HepG2 (cell line): Measurements from ENCODE around the gene XXYLT1. TPM values are rescaled to one million over a fixed set of nuclear protein-coding genes. Genes with fewer than 3 reads are reported as not detected.

ENCODE experiments used
- BATF2 ChIP-seq: sonication (generic); formaldehyde crosslinking; IDR thresholded peaks from 2 replicates; pipeline ENCODE4 v1.8.0; 2022; ENCODE audit warnings: mild to moderate bottlenecking, missing genetic modification reagents, moderate library complexity
- HNF1A ChIP-seq, 2 experiments: sonication (generic) in 1 of 2; formaldehyde crosslinking in 1 of 2; IDR thresholded peaks; 2 replicates each; pipeline versions ENCODE4 v1.4.0 to v1.6.1; 2016 to 2020; ENCODE audit warnings: borderline replicate concordance in 1 of 2, low read depth in 1 of 2, mild to moderate bottlenecking in 1 of 2, missing genetic modification reagents in 1 of 2
- MIER2 ChIP-seq: IDR thresholded peaks from 2 replicates; pipeline ENCODE4 v1.6.1; 2016; ENCODE audit warnings: missing biosample characterization, missing genetic modification reagents
- NFKB2 ChIP-seq: sonication (generic); formaldehyde crosslinking; IDR thresholded peaks from 2 replicates; pipeline ENCODE4 v1.4.0; 2020; ENCODE audit warnings: missing genetic modification reagents, borderline replicate concordance
- RAD21 ChIP-seq: fragments of 450-650 bp; formaldehyde crosslinking; IDR thresholded peaks from 2 replicates; pipeline ENCODE4 v1.5.0; 2020; ENCODE audit warnings: mild to moderate bottlenecking
- RNF219 ChIP-seq: sonication (generic); formaldehyde crosslinking; IDR thresholded peaks from 2 replicates; pipeline ENCODE4 v1.5.0; 2020; ENCODE audit warnings: mild to moderate bottlenecking, missing genetic modification reagents
- ZBTB34 ChIP-seq: sonication (generic); formaldehyde crosslinking; IDR thresholded peaks from 2 replicates; pipeline ENCODE4 v1.8.0; 2022; ENCODE audit warnings: mild to moderate bottlenecking, missing genetic modification reagents
- ZNF18 ChIP-seq: sonication (generic); formaldehyde crosslinking; IDR thresholded peaks from 2 replicates; pipeline ENCODE4 v1.8.0; 2022; ENCODE audit warnings: mild to moderate bottlenecking, missing genetic modification reagents; ENCODE audit not compliant: insufficient replicate concordance
- ZNF574 ChIP-seq: sonication (generic); formaldehyde crosslinking; IDR thresholded peaks from 2 replicates; pipeline ENCODE4 v1.4.0; 2020; ENCODE audit warnings: missing genetic modification reagents
- ZNF576 ChIP-seq: sonication (generic); formaldehyde crosslinking; IDR thresholded peaks from 2 replicates; pipeline ENCODE4 v1.4.0; 2020; ENCODE audit warnings: mild to moderate bottlenecking, missing genetic modification reagents
- ZNF839 ChIP-seq: sonication (generic); formaldehyde crosslinking; IDR thresholded peaks from 2 replicates; pipeline ENCODE4 v1.4.0; 2020; ENCODE audit warnings: missing genetic modification reagents, mild to moderate bottlenecking, borderline replicate concordance
- ZNF879 ChIP-seq: sonication (generic); formaldehyde crosslinking; IDR thresholded peaks from 2 replicates; pipeline ENCODE4 v1.8.1; 2023; ENCODE audit warnings: missing genetic modification reagents
- ZSCAN9 ChIP-seq: IDR thresholded peaks from 2 replicates; pipeline ENCODE4 v1.6.1; 2016; ENCODE audit warnings: borderline replicate concordance
- polyA plus RNA-seq, 8 experiments: library from polyadenylated mRNA; depleted of rRNA in 3 of 8; stranded (reverse) in 7 of 8; unstranded in 1 of 8; fragments of >200 nt; fragmentation: Illumina TruSeq in 4 of 8; extraction: Trizol in 4 of 8; gene quantifications; 2 replicates each; pipeline versions ENCODE4 v1.2.1 to v1.2.3, GENCODE V29; 2011 to 2016; ENCODE audit warnings: low read depth in 4 of 8, missing spikeins in 1 of 8, mixed read lengths in 1 of 8; ENCODE audit not compliant: insufficient read depth in 1 of 8
- total RNA-seq, 5 experiments: library from RNA; depleted of rRNA; stranded (reverse); fragments of >200 nt; fragmentation: Illumina TruSeq; extraction: Trizol; gene quantifications; 2 replicates each; pipeline ENCODE4 v1.2.3, GENCODE V29; 2016; ENCODE audit warnings: low read depth in 1 of 5

Gene XXYLT1
- total and polyA plus RNA-seq, 2 of the 13 experiments (the other 11 are each of a cell fraction or from before 2014, with no cell fraction given): 17.7 to 19.0 TPM

GRCh38 chr3:195271410-195272243 lies 668 bp upstream of the XXYLT1 start (continued):
- TF ChIP-seq ZNF18 (CRISPR knock-in tag) (peak; percentile 5), RNF219 (CRISPR knock-in tag) (no peak), ZNF576 (CRISPR knock-in tag) (peak; percentile 97), ZNF879 (CRISPR knock-in tag) (no peak), ZBTB34 (CRISPR knock-in tag) (no peak), HNF1A (IDR thresholded peaks at IDR 0.05; ENCODE audit: low read depth) (no peak), HNF1A (CRISPR knock-in tag; IDR thresholded peaks at IDR 0.05; ENCODE audit: borderline replicate concordance) (no peak), BATF2 (CRISPR knock-in tag) (no peak), ZNF574 (CRISPR knock-in tag) (0 out of 2 replicates have a peak, but pooled peaks have one; percentile 13), ZNF839 (CRISPR knock-in tag) (no peak), ZSCAN9 (CRISPR knock-in tag) (no peak), MIER2 (CRISPR knock-in tag) (no peak), RAD21 (peak; percentile 95), NFKB2 (CRISPR knock-in tag) (peak; percentile 20; the same call in 1 of the 2 replicates)
